T-helper 2 cell treated with Interferon-gamma antibody and Interleukin-4, amounts not matched to agents 5 μg/mL and 100 μg/mL, for 36 hours (primary cell): Measurements from ENCODE around the gene RPL36A.

Source experiments
- DNase-seq: peaks from one replicate; pipeline ENCODE4 v3.0.0; 2021; ENCODE audit warnings: low spot score
- H3K27ac Mint-ChIP-seq: one replicate; pipeline ENCODE4 v1.8.0; 2021; ENCODE audit warnings: mild to moderate bottlenecking, mixed read lengths
- H3K27me3 Mint-ChIP-seq: one replicate; pipeline ENCODE4 v1.8.0; 2021; ENCODE audit warnings: low read depth, mixed read lengths
- H3K36me3 Mint-ChIP-seq: one replicate; pipeline ENCODE4 v1.8.0; 2021; ENCODE audit warnings: low read depth, mixed read lengths
- H3K4me1 Mint-ChIP-seq: one replicate; pipeline ENCODE4 v1.8.0; 2021; ENCODE audit warnings: low read depth, mixed read lengths
- H3K4me3 Mint-ChIP-seq: one replicate; pipeline ENCODE4 v1.8.0; 2022; ENCODE audit warnings: mild to moderate bottlenecking, moderate library complexity, mixed read lengths
- H3K9me3 Mint-ChIP-seq: one replicate; pipeline ENCODE4 v1.8.0; 2021; ENCODE audit warnings: mixed read lengths

RPL36A gene

GRCh38 chrX:101377547-101377946 lies 13.3 kb upstream of the RPL36A start:
- H3K9me3 Mint-ChIP-seq = no peaks in the 10 kb centered on the region
- H3K4me3 Mint-ChIP-seq = no peak overlapping the region
- no peaks in the 10 kb centered on the region for H3K36me3 Mint-ChIP-seq
- peaks cover 6% of the 10 kb centered on the region for H3K27me3 Mint-ChIP-seq
- no peak for DNase-seq
- no peak overlapping the region for H3K27ac Mint-ChIP-seq
- no peaks in the 10 kb centered on the region for H3K4me1 Mint-ChIP-seq

- H3K27ac Mint-ChIP-seq = no peak overlapping the region
- no peaks in the 10 kb centered on the region for H3K9me3 Mint-ChIP-seq
- DNase-seq = no peak
- no peaks in the 10 kb centered on the region for H3K36me3 Mint-ChIP-seq
- H3K4me1 Mint-ChIP-seq = no peaks in the 10 kb centered on the region
- H3K4me3 Mint-ChIP-seq = no peak overlapping the region
- no peaks in the 10 kb centered on the region for H3K27me3 Mint-ChIP-seq
These were observed 7.1 kb upstream of the RPL36A start for GRCh38 chrX:101383679-101384205.

- no peak for DNase-seq
- no peaks in the 10 kb centered on the region for H3K27me3 Mint-ChIP-seq
- H3K4me1 Mint-ChIP-seq = no peaks in the 10 kb centered on the region
- no peak overlapping the region for H3K4me3 Mint-ChIP-seq
- no peak overlapping the region for H3K27ac Mint-ChIP-seq
- no peaks in the 10 kb centered on the region for H3K36me3 Mint-ChIP-seq
- H3K9me3 Mint-ChIP-seq = no peaks in the 10 kb centered on the region
These were observed 5.7 kb upstream of the RPL36A start for GRCh38 chrX:101385026-101385684.

- H3K9me3 Mint-ChIP-seq = no peaks in the 10 kb centered on the region
- H3K4me1 Mint-ChIP-seq = no peaks in the 10 kb centered on the region
- peaks cover 2% of the 10 kb centered on the region for H3K36me3 Mint-ChIP-seq
- no peak for DNase-seq
- H3K4me3 Mint-ChIP-seq = no peak within 1 kb of the TSS
- H3K27me3 Mint-ChIP-seq = no peaks in the 10 kb centered on the region
- H3K27ac Mint-ChIP-seq = no peak within 1 kb of the TSS
These were observed 4.8 kb upstream of the RPL36A start, which contains the start of gene BTK for GRCh38 chrX:101385795-101386541. TSS of gene BTK (minus strand) at chrX:101386191. CDS start at chrX:101375284, 10,907 bp downstream.

- Mint-ChIP-seq H3K36me3 (peaks cover 7% of the 10 kb centered on the region), H3K4me3 (no peak overlapping the region), H3K4me1 (no peaks in the 10 kb centered on the region), H3K27ac (no peak overlapping the region), H3K9me3 (no peaks in the 10 kb centered on the region), H3K27me3 (no peaks in the 10 kb centered on the region)
- DNase-seq = no peak
These were observed 4.3 kb upstream of the RPL36A start for GRCh38 chrX:101386542-101386885.

- H3K27me3 Mint-ChIP-seq = no peaks in the 10 kb centered on the region
- peaks cover 18% of the 10 kb centered on the region for H3K4me1 Mint-ChIP-seq
- no peak overlapping the region for H3K27ac Mint-ChIP-seq
- H3K4me3 Mint-ChIP-seq = no peak overlapping the region
- no peak for DNase-seq
- H3K9me3 Mint-ChIP-seq = no peaks in the 10 kb centered on the region
- peaks cover 24% of the 10 kb centered on the region for H3K36me3 Mint-ChIP-seq
These were observed 2.2 kb upstream of the RPL36A start for GRCh38 chrX:101388604-101389003.

GRCh38 chrX:101391831-101392230 lies 1.0 kb downstream of the RPL36A start:
- H3K9me3 Mint-ChIP-seq = no peaks in the 10 kb centered on the region
- H3K4me3 Mint-ChIP-seq = peak overlapping the region; percentile 97
- peak overlapping the region; percentile 91 for H3K27ac Mint-ChIP-seq
- no peaks in the 10 kb centered on the region for H3K27me3 Mint-ChIP-seq
- peaks cover 23% of the 10 kb centered on the region for H3K4me1 Mint-ChIP-seq
- DNase-seq = no peak
- H3K36me3 Mint-ChIP-seq = peaks cover 36% of the 10 kb centered on the region

GRCh38 chrX:101393530-101394305 lies 2.9 kb downstream of the RPL36A start:
- Mint-ChIP-seq H3K9me3 (no peaks in the 10 kb centered on the region), H3K27ac (peak overlapping the region; percentile 52), H3K36me3 (peaks cover 37% of the 10 kb centered on the region), H3K4me3 (peak overlapping the region; percentile 48), H3K27me3 (no peaks in the 10 kb centered on the region), H3K4me1 (peaks cover 23% of the 10 kb centered on the region)
- no peak for DNase-seq

GRCh38 chrX:101394372-101394771 lies 3.6 kb downstream of the RPL36A start:
- Mint-ChIP-seq H3K9me3 (no peaks in the 10 kb centered on the region), H3K36me3 (peaks cover 39% of the 10 kb centered on the region), H3K27me3 (no peaks in the 10 kb centered on the region), H3K27ac (no peak overlapping the region), H3K4me3 (no peak overlapping the region), H3K4me1 (peaks cover 23% of the 10 kb centered on the region)
- no peak for DNase-seq

GRCh38 chrX:101395789-101396188 lies 5.0 kb downstream of the RPL36A start:
- H3K36me3 Mint-ChIP-seq = peaks cover 48% of the 10 kb centered on the region
- H3K27me3 Mint-ChIP-seq = no peaks in the 10 kb centered on the region
- no peak for DNase-seq
- H3K9me3 Mint-ChIP-seq = no peaks in the 10 kb centered on the region
- no peak overlapping the region for H3K4me3 Mint-ChIP-seq
- peaks cover 23% of the 10 kb centered on the region for H3K4me1 Mint-ChIP-seq
- H3K27ac Mint-ChIP-seq = peak overlapping the region; percentile 15

- H3K36me3 Mint-ChIP-seq = peaks cover 37% of the 10 kb centered on the region
- no peaks in the 10 kb centered on the region for H3K27me3 Mint-ChIP-seq
- DNase-seq = no peak
- no peaks in the 10 kb centered on the region for H3K9me3 Mint-ChIP-seq
- no peak overlapping the region for H3K27ac Mint-ChIP-seq
- H3K4me1 Mint-ChIP-seq = peaks cover 12% of the 10 kb centered on the region
- no peak overlapping the region for H3K4me3 Mint-ChIP-seq
These were observed 7.0 kb downstream of the RPL36A start for GRCh38 chrX:101397779-101398178.

- no peak overlapping the region for H3K27ac Mint-ChIP-seq
- H3K4me3 Mint-ChIP-seq = no peak overlapping the region
- H3K4me1 Mint-ChIP-seq = peaks cover 4% of the 10 kb centered on the region
- no peaks in the 10 kb centered on the region for H3K9me3 Mint-ChIP-seq
- no peak for DNase-seq
- H3K36me3 Mint-ChIP-seq = peaks cover 30% of the 10 kb centered on the region
- H3K27me3 Mint-ChIP-seq = no peaks in the 10 kb centered on the region
These were observed 7.9 kb downstream of the RPL36A start for GRCh38 chrX:101398694-101399093.

- Mint-ChIP-seq H3K9me3 (no peaks in the 10 kb centered on the region), H3K36me3 (peaks cover 29% of the 10 kb centered on the region), H3K27ac (no peak overlapping the region), H3K27me3 (no peaks in the 10 kb centered on the region), H3K4me1 (peaks cover 5% of the 10 kb centered on the region), H3K4me3 (no peak overlapping the region)
- no peak for DNase-seq
These were observed 9.0 kb downstream of the RPL36A start for GRCh38 chrX:101399825-101400224.
